Chondrocyte (in vitro differentiated cells): ENCODE results near the gene TMEM208. TPM values are rescaled to one million over a fixed set of nuclear protein-coding genes. Genes with fewer than 3 reads are reported as not detected.
A peak's percentile ranks its signal among the peaks of the same experiment; 100 is the strongest.

Experiments
- DNase-seq: peaks from one replicate; pipeline ENCODE4 v3.0.0; 2021; ENCODE audit warnings: mixed read lengths, low spot score
- H3K27ac Mint-ChIP-seq: one replicate; pipeline ENCODE4 v1.8.0; 2021; ENCODE audit warnings: mild to moderate bottlenecking, moderate library complexity, mixed read lengths; ENCODE audit not compliant: unreplicated experiment
- H3K27me3 Mint-ChIP-seq: 2 replicates; pipeline ENCODE4 v1.8.0; 2021; ENCODE audit warnings: low read depth, mixed read lengths
- H3K36me3 Mint-ChIP-seq: 2 replicates; pipeline ENCODE4 v1.8.0; 2021; ENCODE audit warnings: low read depth, mixed read lengths
- H3K4me1 Mint-ChIP-seq: 2 replicates; pipeline ENCODE4 v1.8.0; 2021; ENCODE audit warnings: low read depth, mild to moderate bottlenecking, mixed read lengths
- H3K4me3 Mint-ChIP-seq: one replicate; pipeline ENCODE4 v1.8.0; 2021; ENCODE audit warnings: mild to moderate bottlenecking, moderate library complexity, mixed read lengths; ENCODE audit not compliant: unreplicated experiment
- H3K9me3 Mint-ChIP-seq: 2 replicates; pipeline ENCODE4 v1.8.0; 2021; ENCODE audit warnings: low read depth, mixed read lengths
- long read RNA-seq: library from polyadenylated mRNA; stranded (forward); transcript quantifications from one replicate; pipeline ENCODE4 v2.0.0, GENCODE V29; 2021
- total RNA-seq: library from RNA; stranded (reverse); gene quantifications from 3 replicates; pipeline ENCODE4 v1.2.1, GENCODE V29; 2021
- TF ChIP-seq, protein P1 (sequence below): fragments of 200-600 bp; sonication (generic); IDR thresholded peaks from 2 replicates; pipeline ENCODE4 v1.5.0; 2021; ENCODE audit warnings: antibody characterized with exemption, mild to moderate bottlenecking, moderate library complexity

The TMEM208 gene
- 41.7 to 55.7 TPM (median 43.2 TPM) in 3 replicates for total RNA-seq
- long read RNA-seq, transcript TMEM208-201 (6 exons, 793 nt) = major isoform, 38 of 42 reads
- long read RNA-seq, partial matches to known transcripts = 0 of 42 reads
- long read RNA-seq, other reads (novel, unspliced or antisense) = 0 of 42 reads

DNA sequence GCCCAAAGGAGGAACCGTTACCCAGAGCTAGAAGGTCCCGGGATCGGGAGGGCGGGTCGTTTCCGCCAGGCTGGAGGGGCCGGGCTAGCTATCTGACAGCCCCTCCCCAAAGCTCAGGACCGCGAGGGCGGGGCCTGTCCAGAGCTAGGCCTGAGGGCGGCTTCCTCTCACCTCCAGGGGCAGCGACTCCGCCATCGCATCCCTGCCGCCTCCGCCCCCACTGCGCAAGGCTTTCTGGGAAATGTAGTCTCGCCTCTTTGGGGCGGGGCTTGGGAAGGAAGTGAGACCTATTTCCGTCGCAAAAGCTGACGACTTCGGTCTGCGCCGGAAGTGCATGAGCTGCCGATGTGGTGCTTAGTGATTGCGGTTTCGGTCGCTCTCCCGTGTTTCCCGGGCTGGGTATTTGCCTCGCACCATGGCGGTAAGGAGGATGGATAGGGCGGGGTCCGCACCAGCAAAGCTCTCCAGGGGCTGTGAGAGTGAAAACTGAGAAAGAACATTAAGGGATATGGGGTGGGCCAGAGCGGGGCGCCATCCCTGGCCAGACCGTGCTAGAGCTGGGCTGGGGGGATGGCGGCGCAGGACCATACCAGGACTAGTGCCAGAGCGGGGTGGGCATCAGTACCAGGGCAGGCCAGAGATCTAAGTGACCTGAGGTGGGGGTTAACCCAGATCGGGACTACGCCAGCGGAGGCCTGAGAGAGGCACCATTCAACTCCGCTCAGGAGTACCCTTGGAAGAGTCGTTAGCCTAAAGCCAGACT lies at the start of gene TMEM208:
Gene TMEM208, plus strand, starts transcription at position 327 of the 763 bp plus-strand sequence. Its CDS starts 89 bp downstream, at position 416.
- peak; percentile 99 for DNase-seq
- no peaks in the 10 kb centered on the region for H3K9me3 Mint-ChIP-seq
- H3K27ac Mint-ChIP-seq = peak within 1 kb of the TSS; percentile 99
- peaks cover 31% of the 10 kb centered on the region for H3K4me1 Mint-ChIP-seq
- H3K27me3 Mint-ChIP-seq = no peaks in the 10 kb centered on the region
- peaks cover 19% of the 10 kb centered on the region for H3K36me3 Mint-ChIP-seq
- H3K4me3 Mint-ChIP-seq = peak within 1 kb of the TSS; percentile 98
- TF ChIP-seq, protein P1, sequence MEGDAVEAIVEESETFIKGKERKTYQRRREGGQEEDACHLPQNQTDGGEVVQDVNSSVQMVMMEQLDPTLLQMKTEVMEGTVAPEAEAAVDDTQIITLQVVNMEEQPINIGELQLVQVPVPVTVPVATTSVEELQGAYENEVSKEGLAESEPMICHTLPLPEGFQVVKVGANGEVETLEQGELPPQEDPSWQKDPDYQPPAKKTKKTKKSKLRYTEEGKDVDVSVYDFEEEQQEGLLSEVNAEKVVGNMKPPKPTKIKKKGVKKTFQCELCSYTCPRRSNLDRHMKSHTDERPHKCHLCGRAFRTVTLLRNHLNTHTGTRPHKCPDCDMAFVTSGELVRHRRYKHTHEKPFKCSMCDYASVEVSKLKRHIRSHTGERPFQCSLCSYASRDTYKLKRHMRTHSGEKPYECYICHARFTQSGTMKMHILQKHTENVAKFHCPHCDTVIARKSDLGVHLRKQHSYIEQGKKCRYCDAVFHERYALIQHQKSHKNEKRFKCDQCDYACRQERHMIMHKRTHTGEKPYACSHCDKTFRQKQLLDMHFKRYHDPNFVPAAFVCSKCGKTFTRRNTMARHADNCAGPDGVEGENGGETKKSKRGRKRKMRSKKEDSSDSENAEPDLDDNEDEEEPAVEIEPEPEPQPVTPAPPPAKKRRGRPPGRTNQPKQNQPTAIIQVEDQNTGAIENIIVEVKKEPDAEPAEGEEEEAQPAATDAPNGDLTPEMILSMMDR = peak; percentile 48

- no peak for DNase-seq
- peak overlapping the region; percentile 58 for H3K4me3 Mint-ChIP-seq
Observed at GRCh38 chr16:67177743-67178699, 48.9 kb upstream of the TMEM208 start.

GRCh38 chr16:67179421-67180080 lies 47.4 kb upstream of the TMEM208 start:
- Mint-ChIP-seq H3K27ac (no peak overlapping the region), H3K4me1 (peaks cover 17% of the 10 kb centered on the region), H3K36me3 (peaks cover 1% of the 10 kb centered on the region), H3K4me3 (no peak overlapping the region), H3K9me3 (no peaks in the 10 kb centered on the region), H3K27me3 (no peaks in the 10 kb centered on the region)
- TF ChIP-seq, protein P1 = peak; percentile 48
- no peak for DNase-seq

More at GRCh38 chr16:67177743-67178699, 48.9 kb upstream of the TMEM208 start:
- no peaks in the 10 kb centered on the region for H3K27me3 Mint-ChIP-seq
- TF ChIP-seq, protein P1 = peak; percentile 23
- H3K36me3 Mint-ChIP-seq = peaks cover 1% of the 10 kb centered on the region
- no peaks in the 10 kb centered on the region for H3K9me3 Mint-ChIP-seq
- H3K27ac Mint-ChIP-seq = no peak overlapping the region
- peaks cover 27% of the 10 kb centered on the region for H3K4me1 Mint-ChIP-seq

DNA sequence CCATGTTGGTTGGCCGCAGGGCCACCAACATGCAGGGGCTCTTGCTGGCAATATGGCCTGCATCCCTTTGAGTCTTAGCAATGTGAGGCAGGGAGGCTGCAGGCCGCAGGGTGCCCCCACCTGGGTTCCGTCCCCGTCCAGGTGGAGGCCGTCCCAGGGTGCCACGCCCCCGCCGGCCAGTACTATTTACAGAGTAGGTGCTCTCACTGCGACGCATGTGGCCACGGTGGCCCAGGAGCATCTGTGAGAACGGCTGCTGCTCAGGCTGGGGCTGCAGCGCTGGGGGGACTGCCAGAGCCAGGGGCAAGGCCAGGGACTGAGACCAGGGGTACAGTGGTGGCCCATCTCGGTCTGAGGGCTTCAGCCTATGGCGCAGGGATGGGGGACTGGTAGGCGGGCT lies 46.8 kb upstream of the TMEM208 start:
- Mint-ChIP-seq H3K9me3 (no peaks in the 10 kb centered on the region), H3K4me1 (peaks cover 19% of the 10 kb centered on the region), H3K27me3 (no peaks in the 10 kb centered on the region), H3K4me3 (no peak overlapping the region), H3K27ac (no peak overlapping the region), H3K36me3 (peaks cover 1% of the 10 kb centered on the region)
- DNase-seq = no peak
- TF ChIP-seq, protein P1 = no peak
